Caco-2 (cell line): Measurements from ENCODE around the gene DCST1. TPM values are rescaled to one million over a fixed set of nuclear protein-coding genes. Genes with fewer than 3 reads are reported as not detected.

Source experiments
- BruUV-seq: library from RNA; stranded (reverse); fragments of 400-500 nt; replicated peaks from 2 replicates; lab custom pipeline; 2021; lab: Mats Ljungman, UMichigan
- CTCF ChIA-PET: fragments of 300-600 bp; sonication (Branson Sonifier 250); formaldehyde crosslinking; loops from one replicate; lab custom pipeline; 2022; ENCODE audit warnings: antibody characterized with exemption; lab: Charles Lee
- POLR2A ChIA-PET: fragments of 300-600 bp; sonication (Branson Sonifier 250); formaldehyde crosslinking; loops from one replicate; lab custom pipeline; 2022; ENCODE audit warnings: antibody characterized with exemption; lab: Charles Lee
- DNase-seq, 2 experiments: peaks; one replicate each; pipeline versions ENCODE4 v3.0.0 to v3.0.0-alpha.2; 2020 to 2022
- H3K27me3 ChIP-seq: replicated peaks from 2 replicates; pipeline ENCODE4 v1.6.0; 2011; ENCODE audit warnings: low read length; ENCODE audit not compliant: control insufficient read depth, insufficient read depth
- H3K36me3 ChIP-seq: 2 replicates; pipeline ENCODE4 v1.5.1; 2011; ENCODE audit warnings: low read length; ENCODE audit not compliant: control insufficient read depth, insufficient read depth
- H3K4me1 ChIP-seq: fragments of 250-450 bp; sonication (Bioruptor Pico); 2 replicates; pipeline ENCODE4 v1.5.1; 2020; ENCODE audit warnings: mild to moderate bottlenecking
- H3K4me3 ChIP-seq: 2 replicates; pipeline ENCODE4 v1.5.1; 2011; ENCODE audit warnings: low read depth, mild to moderate bottlenecking, control low read depth, low read length
- H3K9me3 ChIP-seq: fragments of 250-450 bp; sonication (Bioruptor Pico); 2 replicates; pipeline ENCODE4 v1.5.1; 2020; ENCODE audit warnings: mild to moderate bottlenecking, moderate library complexity
- H3K27ac Mint-ChIP-seq: one replicate; pipeline ENCODE4 v1.8.0; 2022; ENCODE audit warnings: mixed read lengths; ENCODE audit not compliant: unreplicated experiment
- H3K27me3 Mint-ChIP-seq: one replicate; pipeline ENCODE4 v1.8.0; 2022; ENCODE audit warnings: mixed read lengths; ENCODE audit not compliant: insufficient read depth, unreplicated experiment
- H3K36me3 Mint-ChIP-seq: one replicate; pipeline ENCODE4 v1.8.0; 2022; ENCODE audit warnings: mild to moderate bottlenecking, mixed read lengths; ENCODE audit not compliant: insufficient read depth, unreplicated experiment
- H3K4me1 Mint-ChIP-seq: one replicate; pipeline ENCODE4 v1.8.0; 2022; ENCODE audit warnings: low read depth, mixed read lengths; ENCODE audit not compliant: unreplicated experiment
- H3K4me3 Mint-ChIP-seq: one replicate; pipeline ENCODE4 v1.8.0; 2022; ENCODE audit warnings: mild to moderate bottlenecking, moderate library complexity, mixed read lengths; ENCODE audit not compliant: unreplicated experiment
- H3K9me3 Mint-ChIP-seq: one replicate; pipeline ENCODE4 v1.8.0; 2022; ENCODE audit warnings: mixed read lengths; ENCODE audit not compliant: unreplicated experiment
- intact Hi-C: fragments of 100-400 bp; cut with micrococcal nuclease; formaldehyde crosslinking; loops from one replicate; pipeline ENCODE4 v1.10.0; 2022; ENCODE audit not compliant: unreplicated experiment
- total RNA-seq: library from RNA; stranded (reverse); gene quantifications from 2 replicates; pipeline ENCODE4 v1.2.3, GENCODE V29; 2022
- TF ChIP-seq, protein P1 (sequence below), 2 experiments: fragments of 200-600 bp in 1 of 2; IDR thresholded peaks; 1 replicate in 1 of 2; 2 replicates in 1 of 2; pipeline versions ENCODE4 v1.5.1 to v1.8.0; 2011 to 2022; ENCODE audit warnings: antibody characterized with exemption in 1 of 2, control low read depth in 1 of 2, inconsistent platforms in 1 of 2, low read depth in 1 of 2, low read length in 1 of 2, mild to moderate bottlenecking in 1 of 2, moderate library complexity in 1 of 2; ENCODE audit not compliant: insufficient read depth in 1 of 2, severe bottlenecking in 1 of 2, unreplicated experiment in 1 of 2

Gene DCST1
- total RNA-seq, 1 experiment from 2014 or later = not detected

DNA sequence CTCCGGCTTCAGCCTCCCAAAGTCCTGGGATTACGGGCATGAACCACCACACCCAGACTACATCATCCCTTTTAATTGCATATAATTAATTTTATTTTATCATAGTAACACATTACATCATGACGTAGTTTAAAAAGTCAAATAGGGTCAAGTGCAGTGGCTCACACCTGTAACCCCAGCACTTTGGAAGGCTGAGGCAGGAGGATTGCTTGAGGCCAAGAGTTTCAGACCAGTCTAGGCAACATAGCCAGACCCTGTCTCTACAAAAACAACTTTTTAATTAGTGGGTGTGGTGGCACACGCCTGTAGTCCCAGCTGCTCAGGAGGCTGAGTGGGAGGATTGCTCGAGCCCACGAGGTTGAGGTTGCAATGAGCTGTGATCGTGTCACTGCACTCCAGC is 65.7 kb downstream of the DCST1 start:
- no peaks in the 10 kb centered on the region for H3K27me3 ChIP-seq
- Mint-ChIP-seq H3K27me3 (no peaks in the 10 kb centered on the region), H3K4me3 (no peak overlapping the region), H3K27ac (no peak overlapping the region), H3K9me3 (no peaks in the 10 kb centered on the region), H3K36me3 (no peaks in the 10 kb centered on the region), H3K4me1 (no peaks in the 10 kb centered on the region)
- POLR2A ChIA-PET = interaction anchor here (0.7 kb wide), 1 partner anchor 67 kb away, joined by 3 read pairs; no protein-coding TSS in a partner anchor
- H3K4me3 ChIP-seq = no peak overlapping the region
- no peak for DNase-seq
- H3K36me3 ChIP-seq = no peaks in the 10 kb centered on the region
- H3K4me1 ChIP-seq = no peaks in the 10 kb centered on the region
- no TSS peak for BruUV-seq
- no peaks in the 10 kb centered on the region for H3K9me3 ChIP-seq
- intact Hi-C loops = no loop called here
- CTCF ChIA-PET = interaction anchor here (0.6 to 2.2 kb wide), 4 partner anchors 8 to 179 kb away, joined by 3 to 10 read pairs (median 4); partner anchors contain the start of gene KRTCAP2
- TF ChIP-seq, protein P1, sequence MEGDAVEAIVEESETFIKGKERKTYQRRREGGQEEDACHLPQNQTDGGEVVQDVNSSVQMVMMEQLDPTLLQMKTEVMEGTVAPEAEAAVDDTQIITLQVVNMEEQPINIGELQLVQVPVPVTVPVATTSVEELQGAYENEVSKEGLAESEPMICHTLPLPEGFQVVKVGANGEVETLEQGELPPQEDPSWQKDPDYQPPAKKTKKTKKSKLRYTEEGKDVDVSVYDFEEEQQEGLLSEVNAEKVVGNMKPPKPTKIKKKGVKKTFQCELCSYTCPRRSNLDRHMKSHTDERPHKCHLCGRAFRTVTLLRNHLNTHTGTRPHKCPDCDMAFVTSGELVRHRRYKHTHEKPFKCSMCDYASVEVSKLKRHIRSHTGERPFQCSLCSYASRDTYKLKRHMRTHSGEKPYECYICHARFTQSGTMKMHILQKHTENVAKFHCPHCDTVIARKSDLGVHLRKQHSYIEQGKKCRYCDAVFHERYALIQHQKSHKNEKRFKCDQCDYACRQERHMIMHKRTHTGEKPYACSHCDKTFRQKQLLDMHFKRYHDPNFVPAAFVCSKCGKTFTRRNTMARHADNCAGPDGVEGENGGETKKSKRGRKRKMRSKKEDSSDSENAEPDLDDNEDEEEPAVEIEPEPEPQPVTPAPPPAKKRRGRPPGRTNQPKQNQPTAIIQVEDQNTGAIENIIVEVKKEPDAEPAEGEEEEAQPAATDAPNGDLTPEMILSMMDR (IDR thresholded peaks at IDR 0.05; ENCODE audit: insufficient read depth in 1 of 2, low read depth in 1 of 2, low read length in 1 of 2, severe bottlenecking in 1 of 2, unreplicated experiment in 1 of 2) = no peak

Other genes starting within 250 kb of the DCST1 start
- 0.05 TPM in 1 of 2 replicates, not detected in the other for gene KCNN3, start 163.5 kb upstream of the DCST1 start, total RNA-seq
- 25.1 and 25.2 TPM in 2 replicates for gene PMVK, start 97.1 kb upstream of the DCST1 start, total RNA-seq
- 24.0 and 24.6 TPM in 2 replicates for gene PBXIP1, start 77.7 kb upstream of the DCST1 start, total RNA-seq
- gene PYGO2, start 72.0 kb upstream of the DCST1 start, total RNA-seq = 34.1 and 34.9 TPM in 2 replicates
- 58.0 and 59.6 TPM in 2 replicates for gene SHC1, start 63.1 kb upstream of the DCST1 start, total RNA-seq
- 243 and 259 TPM in 2 replicates for gene CKS1B, start 59.1 kb upstream of the DCST1 start, total RNA-seq
- gene FLAD1, start 50.5 kb upstream of the DCST1 start, total RNA-seq = 51.3 and 61.5 TPM in 2 replicates
- gene LENEP, start 40.2 kb upstream of the DCST1 start, total RNA-seq = 0.50 and 0.53 TPM in 2 replicates
- 42.9 and 46.8 TPM in 2 replicates for gene ZBTB7B, start 31.0 kb upstream of the DCST1 start, total RNA-seq
- 0.26 and 0.61 TPM in 2 replicates for gene DCST2, start within 50 bp of the DCST1 start, total RNA-seq
- 44.0 and 48.2 TPM in 2 replicates for gene ADAM15, start 17.5 kb downstream of the DCST1 start, total RNA-seq
- 13.8 and 16.0 TPM in 2 replicates for gene EFNA4, start 29.9 kb downstream of the DCST1 start, total RNA-seq
- gene EFNA3, start 45.0 kb downstream of the DCST1 start, total RNA-seq = 3.4 and 3.5 TPM in 2 replicates
- gene EFNA1, start 94.1 kb downstream of the DCST1 start, total RNA-seq = 42.5 and 47.9 TPM in 2 replicates
- gene SLC50A1, start 102.0 kb downstream of the DCST1 start, total RNA-seq = 38.4 and 43.6 TPM in 2 replicates
- 27.8 and 30.7 TPM in 2 replicates for gene DPM3, start 106.7 kb downstream of the DCST1 start, total RNA-seq
- gene KRTCAP2, start 139.5 kb downstream of the DCST1 start, total RNA-seq = 215 and 219 TPM in 2 replicates
- gene TRIM46, start 140.0 kb downstream of the DCST1 start, total RNA-seq = 0.11 TPM in 1 of 2 replicates, not detected in the other
- gene THBS3, start 174.1 kb downstream of the DCST1 start, total RNA-seq = 6.2 and 7.4 TPM in 2 replicates
- 64.9 and 65.3 TPM in 2 replicates for gene MTX1, start 174.9 kb downstream of the DCST1 start, total RNA-seq
- gene ENTREP3, start 221.7 kb downstream of the DCST1 start, total RNA-seq = 33.1 and 36.6 TPM in 2 replicates
- gene SCAMP3, start 228.5 kb downstream of the DCST1 start, total RNA-seq = 53.4 and 55.9 TPM in 2 replicates
- 56.8 and 57.5 TPM in 2 replicates for gene CLK2, start 239.7 kb downstream of the DCST1 start, total RNA-seq
- 8.0 and 8.8 TPM in 2 replicates for gene HCN3, start 243.6 kb downstream of the DCST1 start, total RNA-seq